GM21825 (cell line): ENCODE results near the gene KCNMA1.
"Not testable (repeated sequence)": the region's sequence is repeated elsewhere in the genome, so short reads cannot be mapped to it uniquely, and the experiment has no call there.

Experiments
- ATAC-seq: cut with Tn5 transposase; IDR thresholded peaks from one replicate; pipeline ENCODE4 v1.9.1; 2021; ENCODE audit warnings: mild to moderate bottlenecking, moderate library complexity; ENCODE audit not compliant: unreplicated experiment

Gene KCNMA1

GRCh38 chr10:77355844-77356243, 281.8 kb downstream of the KCNMA1 start:
- no peak for ATAC-seq

GRCh38 chr10:77351386-77351785, 286.2 kb downstream of the KCNMA1 start:
- ATAC-seq = no peak

- ATAC-seq = no peak
Observed at GRCh38 chr10:77350711-77351119, 286.9 kb downstream of the KCNMA1 start.

GRCh38 chr10:77350134-77350533, 287.5 kb downstream of the KCNMA1 start:
- ATAC-seq = no peak

GRCh38 chr10:77349226-77349625, 288.4 kb downstream of the KCNMA1 start:
- ATAC-seq = no peak

GRCh38 chr10:77348751-77349150, 288.9 kb downstream of the KCNMA1 start:
- ATAC-seq = no peak

GRCh38 chr10:77348082-77348481, 289.5 kb downstream of the KCNMA1 start:
- no peak for ATAC-seq

- ATAC-seq = no peak
Observed at GRCh38 chr10:77347052-77347451, 290.6 kb downstream of the KCNMA1 start.

- no peak for ATAC-seq
Observed at GRCh38 chr10:77341055-77341454, 296.6 kb downstream of the KCNMA1 start.

GRCh38 chr10:77339872-77340271, 297.7 kb downstream of the KCNMA1 start:
- ATAC-seq = not testable (repeated sequence)

GRCh38 chr10:77339166-77339565, 298.4 kb downstream of the KCNMA1 start:
- no peak for ATAC-seq

- no peak for ATAC-seq
Observed at GRCh38 chr10:77338143-77338542, 299.5 kb downstream of the KCNMA1 start.

GRCh38 chr10:77334501-77334900, 303.1 kb downstream of the KCNMA1 start:
- no peak for ATAC-seq

- no peak for ATAC-seq
Observed at GRCh38 chr10:77333610-77334340, 303.8 kb downstream of the KCNMA1 start.

GRCh38 chr10:77332256-77332655, 305.4 kb downstream of the KCNMA1 start:
- no peak for ATAC-seq

- no peak for ATAC-seq
Observed at GRCh38 chr10:77328272-77328816, 309.3 kb downstream of the KCNMA1 start.

GRCh38 chr10:77325233-77325537, 312.4 kb downstream of the KCNMA1 start:
- no peak for ATAC-seq

GRCh38 chr10:77321838-77322237, 315.8 kb downstream of the KCNMA1 start:
- no peak for ATAC-seq

GRCh38 chr10:77320971-77321471, 316.6 kb downstream of the KCNMA1 start:
- ATAC-seq = no peak

GRCh38 chr10:77319557-77319956, 318.1 kb downstream of the KCNMA1 start:
- no peak for ATAC-seq

GRCh38 chr10:77318739-77319138, 318.9 kb downstream of the KCNMA1 start:
- ATAC-seq = no peak

- ATAC-seq = no peak
Observed at GRCh38 chr10:77317221-77317620, 320.4 kb downstream of the KCNMA1 start.
